ENCODE data around the gene DYNC1I2. TPM values are rescaled to one million over a fixed set of nuclear protein-coding genes. Genes with fewer than 3 reads are reported as not detected.

DYNC1I2 gene
- total RNA-seq, 4 donors from 2014 or later: 47.5 to 146 (median 101) TPM

DNA sequence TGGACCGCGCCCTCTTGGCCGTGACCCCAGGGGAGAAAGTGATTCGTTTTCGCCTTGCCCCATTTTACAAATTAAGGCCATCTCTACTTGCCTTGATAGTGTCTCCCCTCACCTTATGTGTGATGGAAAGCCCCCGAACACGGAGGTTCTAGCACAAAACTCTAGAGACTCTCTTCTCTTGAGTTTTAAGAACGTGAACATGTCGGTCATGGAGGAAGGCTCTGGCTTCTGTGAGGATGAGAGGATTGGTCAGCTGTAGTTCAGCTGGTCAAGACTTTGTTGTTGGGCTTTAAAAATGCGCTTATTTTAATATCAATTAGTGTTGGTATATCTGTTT, 828 bp downstream of the DYNC1I2 start:
- TF ChIP-seq POLR2A (IDR thresholded peaks at IDR 0.05): no peak
- no peak for TF ChIP-seq EP300 (IDR thresholded peaks at IDR 0.05; ENCODE audit: low read depth)
- no peak for TF ChIP-seq POLR2AphosphoS5 (IDR thresholded peaks at IDR 0.05)
- TF ChIP-seq, protein P1, sequence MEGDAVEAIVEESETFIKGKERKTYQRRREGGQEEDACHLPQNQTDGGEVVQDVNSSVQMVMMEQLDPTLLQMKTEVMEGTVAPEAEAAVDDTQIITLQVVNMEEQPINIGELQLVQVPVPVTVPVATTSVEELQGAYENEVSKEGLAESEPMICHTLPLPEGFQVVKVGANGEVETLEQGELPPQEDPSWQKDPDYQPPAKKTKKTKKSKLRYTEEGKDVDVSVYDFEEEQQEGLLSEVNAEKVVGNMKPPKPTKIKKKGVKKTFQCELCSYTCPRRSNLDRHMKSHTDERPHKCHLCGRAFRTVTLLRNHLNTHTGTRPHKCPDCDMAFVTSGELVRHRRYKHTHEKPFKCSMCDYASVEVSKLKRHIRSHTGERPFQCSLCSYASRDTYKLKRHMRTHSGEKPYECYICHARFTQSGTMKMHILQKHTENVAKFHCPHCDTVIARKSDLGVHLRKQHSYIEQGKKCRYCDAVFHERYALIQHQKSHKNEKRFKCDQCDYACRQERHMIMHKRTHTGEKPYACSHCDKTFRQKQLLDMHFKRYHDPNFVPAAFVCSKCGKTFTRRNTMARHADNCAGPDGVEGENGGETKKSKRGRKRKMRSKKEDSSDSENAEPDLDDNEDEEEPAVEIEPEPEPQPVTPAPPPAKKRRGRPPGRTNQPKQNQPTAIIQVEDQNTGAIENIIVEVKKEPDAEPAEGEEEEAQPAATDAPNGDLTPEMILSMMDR (IDR thresholded peaks at IDR 0.05): no peak
- DNase-seq: no peak
- Histone ChIP-seq H3K27me3 (no peaks in the 10 kb centered on the region), H3K4me1 (peaks cover 8 to 18% (median 11%) of the 10 kb centered on the region in 4 donors), H3K9me3 (no peaks in the 10 kb centered on the region), H3K36me3 (peaks cover 0 to 12% (median 2%) of the 10 kb centered on the region in 4 donors), H3K27ac (peak overlapping the region; percentile 84 to 89 (median 86)), H3K4me3 (peak overlapping the region; percentile 49 to 87 (median 72))
- in situ Hi-C loops (cut with MboI; ENCODE audit: low pct_ligation_motif_present in 1 of 4, low pct_unique_long_range_greater_than_20kb in 1 of 4, low sequenced_read_pairs in 3 of 4) (no loop called here), intact Hi-C loops (cut with DNase I; ENCODE audit: low total_unique reads) (no loop called here)
- WGBS, 2 donors (ENCODE audit: low coverage in 1 of 2): 0% methylated on average over 1 to 10 of the region's 10 CpGs

DNA sequence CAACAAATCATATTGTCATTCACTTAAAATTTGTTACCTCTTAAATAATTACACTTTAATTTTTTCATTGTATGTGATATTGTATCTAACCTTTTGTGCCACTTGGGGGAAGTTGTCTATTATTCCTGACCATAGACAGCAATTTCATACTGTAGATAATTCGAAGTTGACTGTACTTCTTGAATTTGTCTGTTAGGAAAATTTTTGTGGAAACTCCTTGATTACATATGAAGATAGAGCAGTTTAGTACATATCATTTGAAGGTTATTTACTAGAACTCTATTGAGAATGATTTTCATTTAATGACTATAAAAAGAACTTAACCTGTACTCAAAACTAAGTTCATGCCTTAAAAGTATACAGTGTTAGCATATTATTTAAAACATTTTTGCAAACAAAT, 5.1 kb downstream of the DYNC1I2 start:
- H3K4me1 ChIP-seq: peaks cover 8 to 18% (median 11%) of the 10 kb centered on the region in 4 donors
- DNase-seq: no peak
- 67 to 86% methylated on average over 1 of the region's 1 CpG for WGBS, 2 donors (ENCODE audit: low coverage in 1 of 2)
- no peak overlapping the region for H3K4me3 ChIP-seq
- in situ Hi-C loops (cut with MboI; ENCODE audit: low pct_ligation_motif_present in 1 of 4, low pct_unique_long_range_greater_than_20kb in 1 of 4, low sequenced_read_pairs in 3 of 4): no loop called here
- peaks cover 0 to 16% (median 6%) of the 10 kb centered on the region in 4 donors for H3K36me3 ChIP-seq
- intact Hi-C loops (cut with DNase I; ENCODE audit: low total_unique reads): no loop called here
- no peaks in the 10 kb centered on the region for H3K9me3 ChIP-seq
- no peaks in the 10 kb centered on the region for H3K27me3 ChIP-seq
- no peak for TF ChIP-seq POLR2AphosphoS5 (IDR thresholded peaks at IDR 0.05)
- no peak for TF ChIP-seq EP300 (IDR thresholded peaks at IDR 0.05; ENCODE audit: low read depth)
- no peak for TF ChIP-seq POLR2A (IDR thresholded peaks at IDR 0.05)
- TF ChIP-seq, protein P1 (IDR thresholded peaks at IDR 0.05): no peak
- no peak overlapping the region for H3K27ac ChIP-seq

DNA sequence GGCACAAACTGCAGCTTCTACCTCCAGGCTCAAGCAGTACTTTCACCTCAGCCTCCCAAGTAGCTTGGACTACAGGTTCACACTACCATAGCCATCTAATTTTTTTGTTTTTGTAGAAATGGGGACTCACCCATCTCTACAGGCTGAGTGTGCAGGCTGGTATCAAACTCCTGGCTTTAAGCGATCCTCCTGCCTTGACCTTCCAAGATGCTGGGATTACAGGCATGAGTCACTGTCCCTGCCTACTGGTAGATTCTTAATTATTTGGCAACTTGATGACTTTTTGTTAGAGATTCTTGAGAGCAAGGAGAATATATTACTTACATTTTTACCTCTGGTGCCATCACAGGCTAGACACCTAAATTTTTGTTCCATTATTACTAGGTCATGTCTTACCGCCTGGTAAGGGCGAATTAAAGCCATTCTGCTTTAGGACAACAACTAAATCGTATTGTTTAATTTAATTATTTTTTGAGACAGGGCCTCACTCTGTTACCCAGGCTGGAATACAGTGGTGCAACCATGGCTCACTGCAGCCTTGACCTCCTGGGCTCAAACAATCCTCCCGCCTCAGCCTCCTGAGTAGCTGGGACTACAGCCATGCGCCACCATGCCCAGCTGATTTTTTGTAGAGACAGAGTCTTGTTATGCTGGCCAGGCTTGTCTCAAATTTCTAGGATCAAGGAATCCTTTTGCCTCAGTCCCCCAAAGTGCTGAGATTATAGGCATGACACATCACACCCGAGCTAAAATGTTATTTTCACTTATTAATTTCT, 15.7 kb downstream of the DYNC1I2 start:
- intact Hi-C loops (cut with DNase I; ENCODE audit: low total_unique reads) (loop anchor here (10.0 kb wide), 1 partner anchor 402 kb away; the partner anchor contains the start of gene DLX2), in situ Hi-C loops (cut with MboI; ENCODE audit: low pct_ligation_motif_present in 1 of 4, low pct_unique_long_range_greater_than_20kb in 1 of 4, low sequenced_read_pairs in 3 of 4) (loop anchor here in 3 of 4 donors (10.0 to 25.0 kb wide), 3 partner anchors 402 to 784 kb away; partner anchors contain the start of gene DLX2 (in 2 of the 3))
- Histone ChIP-seq H3K9me3 (no peaks in the 10 kb centered on the region), H3K27me3 (no peaks in the 10 kb centered on the region), H3K36me3 (peaks cover 0 to 4% (median 2%) of the 10 kb centered on the region in 4 donors), H3K4me3 (no peak overlapping the region), H3K4me1 (peaks cover 0 to 17% (median 3%) of the 10 kb centered on the region in 4 donors), H3K27ac (no peak overlapping the region)
- WGBS, 2 donors (ENCODE audit: low coverage in 1 of 2): 91 to 93% methylated on average over 5 to 7 of the region's 7 CpGs
- TF ChIP-seq, protein P1 (IDR thresholded peaks at IDR 0.05): no peak
- no peak for TF ChIP-seq POLR2A (IDR thresholded peaks at IDR 0.05)
- no peak for TF ChIP-seq POLR2AphosphoS5 (IDR thresholded peaks at IDR 0.05)
- no peak for TF ChIP-seq EP300 (IDR thresholded peaks at IDR 0.05; ENCODE audit: low read depth)
- DNase-seq: no peak

DNA sequence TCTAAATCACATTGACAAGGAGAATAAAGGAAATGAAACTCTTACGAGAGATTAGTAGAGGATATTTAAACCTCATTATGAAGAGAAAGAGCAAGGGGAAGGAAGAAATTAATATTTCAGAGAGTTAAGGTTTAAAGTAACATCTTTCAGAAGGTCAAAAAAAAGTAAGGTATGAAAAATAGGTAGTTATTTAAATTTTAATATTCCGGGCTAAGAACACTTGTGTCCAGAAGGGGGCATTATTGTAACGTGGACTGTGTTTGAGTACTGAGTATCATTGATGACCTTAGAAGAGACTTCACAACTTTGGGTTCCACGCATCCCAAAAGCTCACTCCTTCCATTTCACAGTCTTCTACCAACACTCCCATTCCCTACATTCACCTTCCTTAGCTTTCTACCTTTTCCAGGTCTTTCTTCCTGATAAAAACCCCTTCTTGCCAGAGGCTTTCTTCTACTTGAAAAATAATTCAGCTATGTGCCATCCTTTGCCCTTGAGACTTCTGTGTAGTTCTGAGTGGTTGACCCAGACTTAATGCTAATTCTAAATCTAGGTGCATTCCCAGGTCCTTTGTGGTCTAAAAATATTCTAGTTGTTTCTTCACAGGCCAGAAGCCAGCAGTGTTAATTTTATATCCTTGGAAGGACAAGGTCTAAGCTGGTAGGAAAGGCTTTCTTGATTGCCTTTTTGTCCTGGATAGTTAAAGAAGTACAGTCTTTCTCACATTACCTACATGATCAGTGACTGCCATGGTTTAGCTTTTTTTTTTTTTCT, 16.5 kb downstream of the DYNC1I2 start:
- WGBS, 2 donors (ENCODE audit: low coverage in 1 of 2): 53 to 63% methylated on average over 4 of the region's 4 CpGs
- in situ Hi-C loops (cut with MboI; ENCODE audit: low pct_ligation_motif_present in 1 of 4, low pct_unique_long_range_greater_than_20kb in 1 of 4, low sequenced_read_pairs in 3 of 4): loop anchor here in 3 of 4 donors (10.0 to 25.0 kb wide), 3 partner anchors 401 to 784 kb away; partner anchors contain the start of gene DLX2 (in 2 of the 3)
- Histone ChIP-seq H3K36me3 (peaks cover 0 to 4% (median 2%) of the 10 kb centered on the region in 4 donors), H3K4me1 (peaks cover 0 to 17% (median 3%) of the 10 kb centered on the region in 4 donors), H3K9me3 (no peaks in the 10 kb centered on the region), H3K27ac (peak overlapping the region in 1 of 4 donors; percentile 13), H3K4me3 (no peak overlapping the region), H3K27me3 (no peaks in the 10 kb centered on the region)
- TF ChIP-seq POLR2A (IDR thresholded peaks at IDR 0.05): no peak
- TF ChIP-seq EP300 (IDR thresholded peaks at IDR 0.05; ENCODE audit: low read depth): no peak
- TF ChIP-seq, protein P1 (IDR thresholded peaks at IDR 0.05): peak; percentile 24 to 32 (median 31)
- no peak for TF ChIP-seq POLR2AphosphoS5 (IDR thresholded peaks at IDR 0.05)
- no peak for DNase-seq
- intact Hi-C loops (cut with DNase I; ENCODE audit: low total_unique reads): loop anchor here (10.0 kb wide), 1 partner anchor 401 kb away; the partner anchor contains the start of gene DLX2

All from transverse colon (tissue), 4 donors.